Keratinocyte (primary cell): ENCODE data around the gene SMYD4. TPM values are rescaled to one million over a fixed set of nuclear protein-coding genes. Genes with fewer than 3 reads are reported as not detected.

Source experiments
- DNase-seq: peaks from one replicate; pipeline ENCODE4 v3.0.0-alpha.2; 2011; ENCODE audit warnings: low read depth, missing footprints, low spot score
- FAIRE-seq: peaks from 2 replicates; lab custom pipeline; 2011; peaks lifted over from hg19 to GRCh38; lab: Jason Lieb, UNC
- H2AFZ ChIP-seq: 2 replicates; pipeline ENCODE4 v1.6.0; 2012; ENCODE audit warnings: low read length, control low read depth, inconsistent platforms; ENCODE audit not compliant: control insufficient read depth
- H3K27ac ChIP-seq: 2 replicates; pipeline ENCODE4 v1.5.1; 2011; ENCODE audit warnings: low read length; ENCODE audit not compliant: control insufficient read depth, insufficient read depth
- H3K27me3 ChIP-seq: 3 replicates; pipeline ENCODE4 v1.6.0; 2011; ENCODE audit warnings: low read length; ENCODE audit not compliant: control insufficient read depth, insufficient read depth; ENCODE audit errors: extremely low read depth
- H3K36me3 ChIP-seq, 2 experiments: 2 replicates in 1 of 2; 3 replicates in 1 of 2; pipeline ENCODE4 v1.5.1; 2011; ENCODE audit warnings: low read length in 2 of 2, mild to moderate bottlenecking in 1 of 2; ENCODE audit not compliant: control insufficient read depth in 2 of 2, insufficient read depth in 2 of 2; ENCODE audit errors: extremely low read depth in 1 of 2
- H3K4me1 ChIP-seq: 3 replicates; pipeline ENCODE4 v1.5.1; 2011; ENCODE audit warnings: low read length; ENCODE audit not compliant: control insufficient read depth, insufficient read depth; ENCODE audit errors: extremely low read depth
- H3K4me2 ChIP-seq: 3 replicates; pipeline ENCODE4 v1.6.0; 2011; ENCODE audit warnings: low read depth, low read length; ENCODE audit not compliant: control insufficient read depth, insufficient read depth; ENCODE audit errors: extremely low read depth
- H3K4me3 ChIP-seq, 3 experiments: fragments of 200-600 bp in 1 of 3; sonication (generic) in 1 of 3; 2 replicates in 2 of 3; 3 replicates in 1 of 3; pipeline ENCODE4 v1.5.1; 2011 to 2016; ENCODE audit warnings: low read length in 3 of 3, mild to moderate bottlenecking in 3 of 3, control low read depth in 2 of 3, inconsistent platforms in 1 of 3, low read depth in 1 of 3, mixed read lengths in 1 of 3, mixed run types in 1 of 3, moderate library complexity in 1 of 3; ENCODE audit not compliant: control insufficient read depth in 2 of 3, insufficient read depth in 2 of 3; ENCODE audit errors: extremely low read depth in 1 of 3
- H3K79me2 ChIP-seq: 2 replicates; pipeline ENCODE4 v1.6.0; 2012; ENCODE audit warnings: low read length; ENCODE audit not compliant: control insufficient read depth, insufficient read depth
- H3K9ac ChIP-seq: 3 replicates; pipeline ENCODE4 v1.6.0; 2011; ENCODE audit warnings: low read length; ENCODE audit not compliant: control insufficient read depth, insufficient read depth; ENCODE audit errors: extremely low read depth
- H3K9me1 ChIP-seq: 3 replicates; pipeline ENCODE4 v1.6.0; 2011; ENCODE audit warnings: low read length; ENCODE audit not compliant: control insufficient read depth, insufficient read depth; ENCODE audit errors: extremely low read depth
- H3K9me3 ChIP-seq: 2 replicates; pipeline ENCODE4 v1.5.1; 2012; ENCODE audit warnings: low read depth, low read length; ENCODE audit not compliant: control insufficient read depth
- H4K20me1 ChIP-seq: 3 replicates; pipeline ENCODE4 v1.6.0; 2011; ENCODE audit warnings: low read length; ENCODE audit not compliant: control insufficient read depth, insufficient read depth; ENCODE audit errors: extremely low read depth
- EZH2 ChIP-seq: IDR thresholded peaks from one replicate; pipeline ENCODE4 v1.6.1; 2012; ENCODE audit warnings: inconsistent platforms, mild to moderate bottlenecking, low read length, moderate library complexity
- dilution Hi-C: fragments of 300-500 bp; cut with MboI; formaldehyde crosslinking; loops from one replicate; pipeline ENCODE4 v1.7.0; 2020; ENCODE audit warnings: low sequenced_read_pairs; ENCODE audit not compliant: extremely low pct_ligation_motif_present
- polyA plus RNA-seq, 5 experiments: library from polyadenylated mRNA; depleted of rRNA in 3 of 5; stranded (reverse) in 3 of 5; stranded (forward) in 1 of 5; unstranded in 1 of 5; fragments of >200 nt; gene quantifications; 1 replicate in 1 of 5; 2 replicates in 3 of 5; 3 replicates in 1 of 5; pipeline versions ENCODE4 v1.2.1 to v1.2.3, GENCODE V29; 2011 to 2012; ENCODE audit warnings: missing spikeins in 2 of 5, low read depth in 1 of 5, low replicate concordance in 1 of 5
- TF ChIP-seq, protein P1 (sequence below), 3 experiments: IDR thresholded peaks in 1 of 3; conservative IDR thresholded peaks in 1 of 3; optimal IDR thresholded peaks in 1 of 3; 2 replicates in 2 of 3; 3 replicates in 1 of 3; pipeline versions ENCODE3 to v1.5.1; 2011; ENCODE audit warnings: low read length in 3 of 3, mild to moderate bottlenecking in 3 of 3, moderate library complexity in 2 of 3, control low read depth in 1 of 3, inconsistent platforms in 1 of 3; ENCODE audit not compliant: insufficient read depth in 2 of 3; ENCODE audit errors: extremely low read depth in 1 of 3

The SMYD4 gene
- polyA plus RNA-seq, 1 donor (not counting 4 experiments of a cell fraction or from before 2014, with no cell fraction given), result 6.3 TPM

DNA sequence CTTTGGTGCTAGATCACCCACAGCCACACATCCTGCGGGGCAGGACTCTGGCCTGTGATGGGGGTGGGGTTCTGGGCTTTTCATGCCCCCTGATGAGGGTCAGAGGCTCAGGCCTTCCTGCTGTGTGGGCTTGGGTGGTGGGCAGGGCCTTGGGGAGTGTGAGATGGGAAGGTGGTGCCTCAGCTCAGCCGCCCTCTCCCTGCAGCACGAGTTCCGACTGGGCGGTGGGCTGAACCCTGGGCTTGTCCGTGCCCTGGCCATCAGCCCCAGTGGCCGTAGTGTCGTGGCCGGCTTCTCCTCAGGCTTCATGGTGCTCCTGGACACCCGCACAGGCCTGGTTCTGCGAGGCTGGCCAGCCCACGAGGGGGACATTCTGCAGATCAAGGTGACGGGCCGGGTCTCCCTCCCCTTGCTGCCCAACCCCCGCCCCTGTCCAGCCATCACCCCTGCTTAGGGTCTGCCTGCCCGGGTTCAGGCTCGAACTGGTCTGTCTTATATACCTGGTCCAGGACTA is 93.8 kb downstream of the SMYD4 start:
- dilution Hi-C loops, result no loop called here
- Histone ChIP-seq H3K9me3 (no peaks in the 10 kb centered on the region), H2AFZ (no peak overlapping the region), H3K27me3 (no peaks in the 10 kb centered on the region), H3K4me1 (peaks cover 12% of the 10 kb centered on the region), H3K9ac (no peak overlapping the region), H3K27ac (no peak overlapping the region), H3K79me2 (no peaks in the 10 kb centered on the region), H3K4me3 (no peak overlapping the region), H3K36me3 (peaks cover 2 to 16% of the 10 kb centered on the region in 2 experiments), H4K20me1 (no peaks in the 10 kb centered on the region), H3K4me2 (no peak overlapping the region), H3K9me1 (no peaks in the 10 kb centered on the region)
- TF ChIP-seq EZH2, result no peak
- TF ChIP-seq, protein P1, sequence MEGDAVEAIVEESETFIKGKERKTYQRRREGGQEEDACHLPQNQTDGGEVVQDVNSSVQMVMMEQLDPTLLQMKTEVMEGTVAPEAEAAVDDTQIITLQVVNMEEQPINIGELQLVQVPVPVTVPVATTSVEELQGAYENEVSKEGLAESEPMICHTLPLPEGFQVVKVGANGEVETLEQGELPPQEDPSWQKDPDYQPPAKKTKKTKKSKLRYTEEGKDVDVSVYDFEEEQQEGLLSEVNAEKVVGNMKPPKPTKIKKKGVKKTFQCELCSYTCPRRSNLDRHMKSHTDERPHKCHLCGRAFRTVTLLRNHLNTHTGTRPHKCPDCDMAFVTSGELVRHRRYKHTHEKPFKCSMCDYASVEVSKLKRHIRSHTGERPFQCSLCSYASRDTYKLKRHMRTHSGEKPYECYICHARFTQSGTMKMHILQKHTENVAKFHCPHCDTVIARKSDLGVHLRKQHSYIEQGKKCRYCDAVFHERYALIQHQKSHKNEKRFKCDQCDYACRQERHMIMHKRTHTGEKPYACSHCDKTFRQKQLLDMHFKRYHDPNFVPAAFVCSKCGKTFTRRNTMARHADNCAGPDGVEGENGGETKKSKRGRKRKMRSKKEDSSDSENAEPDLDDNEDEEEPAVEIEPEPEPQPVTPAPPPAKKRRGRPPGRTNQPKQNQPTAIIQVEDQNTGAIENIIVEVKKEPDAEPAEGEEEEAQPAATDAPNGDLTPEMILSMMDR (optimal IDR thresholded peaks at IDR 0.05 in 1 of 3, IDR thresholded peaks at IDR 0.05 in 1 of 3, conservative IDR thresholded peaks at IDR 0.05 in 1 of 3; ENCODE audit: extremely low read depth in 1 of 3, insufficient read depth in 2 of 3, low read length in 3 of 3), result no peak
- FAIRE-seq (no peak), DNase-seq (no peak)

DNA sequence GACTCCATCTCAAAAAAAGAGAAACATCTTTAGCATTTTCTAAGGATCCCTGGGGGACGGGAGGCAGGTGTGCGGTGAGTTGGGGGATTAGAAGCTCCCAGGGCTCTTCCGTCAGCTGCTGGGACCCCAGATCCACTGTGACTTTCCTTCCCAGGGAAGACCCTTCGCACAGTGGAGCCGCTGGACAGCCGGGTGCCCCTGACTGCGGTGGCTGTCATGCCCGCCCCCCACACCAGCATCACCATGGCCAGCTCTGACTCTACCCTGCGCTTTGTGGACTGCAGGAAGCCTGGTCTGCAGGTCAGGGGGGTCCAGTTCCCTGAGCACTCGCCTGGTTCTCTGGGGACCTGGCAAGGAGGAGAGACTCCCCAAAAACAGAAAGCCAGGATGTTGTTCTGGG is 94.3 kb downstream of the SMYD4 start:
- no peaks in the 10 kb centered on the region for H3K79me2 ChIP-seq
- TF ChIP-seq EZH2, result no peak
- TF ChIP-seq, protein P1 (optimal IDR thresholded peaks at IDR 0.05 in 1 of 3, IDR thresholded peaks at IDR 0.05 in 1 of 3, conservative IDR thresholded peaks at IDR 0.05 in 1 of 3; ENCODE audit: extremely low read depth in 1 of 3, insufficient read depth in 2 of 3, low read length in 3 of 3), result no peak
- DNase-seq (no peak), FAIRE-seq (no peak)
- no peaks in the 10 kb centered on the region for H3K9me1 ChIP-seq
- H3K4me2 ChIP-seq, result no peak overlapping the region
- dilution Hi-C loops, result no loop called here
- H3K27me3 ChIP-seq, result no peaks in the 10 kb centered on the region
- H3K4me1 ChIP-seq, result peaks cover 17% of the 10 kb centered on the region
- H4K20me1 ChIP-seq, result no peaks in the 10 kb centered on the region
- no peak overlapping the region for H3K4me3 ChIP-seq
- no peaks in the 10 kb centered on the region for H3K9me3 ChIP-seq
- no peak overlapping the region for H3K9ac ChIP-seq
- H3K27ac ChIP-seq, result no peak overlapping the region
- no peak overlapping the region for H2AFZ ChIP-seq
- peaks cover 2 to 16% of the 10 kb centered on the region in 2 experiments for H3K36me3 ChIP-seq
